GM12873 (cell line): ENCODE measurements around the gene ARFIP1.
A peak's percentile ranks its signal among the peaks of the same experiment; 100 is the strongest.

ENCODE experiments used
- CTCF ChIP-seq: IDR thresholded peaks from 2 replicates; pipeline ENCODE4 v1.5.1; 2012; ENCODE audit warnings: low read depth, mild to moderate bottlenecking, moderate library complexity, low read length, control low read depth; ENCODE audit not compliant: insufficient read depth; ENCODE audit errors: missing control alignments

Gene ARFIP1

GRCh38 chr4:152926959-152927358, 147.2 kb downstream of the ARFIP1 start:
- TF ChIP-seq CTCF: no peak

- TF ChIP-seq CTCF: no peak
Observed at GRCh38 chr4:152927737-152928136, 148.0 kb downstream of the ARFIP1 start.

- TF ChIP-seq CTCF: no peak
Observed at GRCh38 chr4:152928286-152928685, 148.5 kb downstream of the ARFIP1 start.

GRCh38 chr4:152929888-152930287, 150.1 kb downstream of the ARFIP1 start:
- TF ChIP-seq CTCF: no peak

GRCh38 chr4:152935143-152935542, 155.4 kb downstream of the ARFIP1 start:
- TF ChIP-seq CTCF: peak; percentile 18

- TF ChIP-seq CTCF: no peak
Observed at GRCh38 chr4:152935631-152936445, 156.1 kb downstream of the ARFIP1 start, which contains the start of gene FHDC1. Gene FHDC1 (plus strand): TSS chr4:152936323. CDS start chr4:152943058, 6,735 bp downstream.

- TF ChIP-seq CTCF: no peak
Observed at GRCh38 chr4:152936446-152937335, 156.9 kb downstream of the ARFIP1 start.
